GM13977 (cell line): ENCODE measurements around the gene CCDC69.

Experiments used
- DNase-seq: peaks from one replicate; pipeline ENCODE4 v3.0.0; 2012; ENCODE audit warnings: low spot score
- CTCF ChIP-seq: IDR thresholded peaks from 2 replicates; pipeline ENCODE4 v1.5.1; 2012; ENCODE audit warnings: mild to moderate bottlenecking, control low read depth; ENCODE audit not compliant: insufficient read depth; ENCODE audit errors: extremely low read depth, missing control alignments
- in situ Hi-C: fragments of 300-500 bp; cut with MboI; formaldehyde crosslinking; loops from one replicate; pipeline ENCODE4 v1.12.0; 2022; ENCODE audit warnings: low sequenced_read_pairs, low pct_unique_long_range_greater_than_20kb, mixed read lengths, inconsistent platforms; ENCODE audit not compliant: unreplicated experiment

The CCDC69 gene

GRCh38 chr5:151141535-151141934 lies 82.4 kb downstream of the CCDC69 start:
- in situ Hi-C loops = no loop called here
- peak; percentile 82 for DNase-seq
- no peak for TF ChIP-seq CTCF

- in situ Hi-C loops = no loop called here
- no peak for DNase-seq
- TF ChIP-seq CTCF = no peak
Observed at GRCh38 chr5:151140686-151141459, 83.0 kb downstream of the CCDC69 start.

- in situ Hi-C loops = no loop called here
- no peak for TF ChIP-seq CTCF
- no peak for DNase-seq
Observed at GRCh38 chr5:151139646-151140045, 84.2 kb downstream of the CCDC69 start.

GRCh38 chr5:151139015-151139414 lies 84.9 kb downstream of the CCDC69 start:
- no peak for TF ChIP-seq CTCF
- no peak for DNase-seq
- in situ Hi-C loops = no loop called here

- no peak for DNase-seq
- TF ChIP-seq CTCF = no peak
- in situ Hi-C loops = no loop called here
Observed at GRCh38 chr5:151138114-151138513, 85.8 kb downstream of the CCDC69 start.

GRCh38 chr5:151137067-151137825 lies 86.6 kb downstream of the CCDC69 start:
- no peak for TF ChIP-seq CTCF
- in situ Hi-C loops = no loop called here
- DNase-seq = no peak
